Posterior cingulate gyrus (tissue), 11 donors: ENCODE measurements around the gene PLPP6.

Source experiments
- DNase-seq, 10 donors: peaks; one replicate each; pipeline versions ENCODE4 v3.0.0 to v3.0.0-alpha.2; 2020 to 2021; ENCODE audit warnings: mixed read lengths in 3 of 10
- intact Hi-C: fragments of 100-400 bp; cut with DNase I; formaldehyde crosslinking; loops from one replicate; pipeline ENCODE4 v1.15.1; 2023

PLPP6 gene

GRCh38 chr9:4661165-4661564, 929 bp upstream of the PLPP6 start:
- intact Hi-C loops, result loop anchor here (5.0 to 10.0 kb wide), 2 partner anchors 81 to 1136 kb away; partner anchors contain the start of genes AK3 and RFX3
- DNase-seq, result no peak

- intact Hi-C loops, result loop anchor here (2.0 to 10.0 kb wide), 3 partner anchors 17 to 1137 kb away; partner anchors contain the start of genes AK3, CDC37L1 and RFX3
- no peak for DNase-seq
Measured at GRCh38 chr9:4661611-4662010, 483 bp upstream of the PLPP6 start.

GRCh38 chr9:4662989-4663792, 1.1 kb downstream of the PLPP6 start:
- intact Hi-C loops, result loop anchor here (2.0 to 10.0 kb wide), 3 partner anchors 16 to 1138 kb away; partner anchors contain the start of genes AK3, CDC37L1 and RFX3
- DNase-seq, result no peak

- DNase-seq, result no peak
- intact Hi-C loops, result loop anchor here (2.0 to 10.0 kb wide), 3 partner anchors 15 to 1139 kb away; partner anchors contain the start of genes AK3, CDC37L1 and RFX3
Measured at GRCh38 chr9:4663956-4664355, 1.9 kb downstream of the PLPP6 start.

GRCh38 chr9:4665357-4665756, 3.3 kb downstream of the PLPP6 start:
- intact Hi-C loops, result loop anchor here (10.0 kb wide), 1 partner anchor 1141 kb away; the partner anchor contains the start of gene RFX3
- DNase-seq, result no peak

GRCh38 chr9:4666042-4666699, 4.1 kb downstream of the PLPP6 start, which contains the start of gene SPATA6L:
Gene SPATA6L (minus strand): TSS chr9:4666480. CDS start chr9:4666250, 230 bp downstream.
- intact Hi-C loops, result loop anchor here (10.0 kb wide), 1 partner anchor 1141 kb away; the partner anchor contains the start of gene RFX3
- DNase-seq, result peak; percentile 35 to 94 (median 68)

- no peak for DNase-seq
- intact Hi-C loops, result loop anchor here (10.0 kb wide), 1 partner anchor 1143 kb away; the partner anchor contains the start of gene RFX3
Measured at GRCh38 chr9:4667681-4668080, 5.6 kb downstream of the PLPP6 start.

- DNase-seq, result no peak
- intact Hi-C loops, result loop anchor here (10.0 kb wide), 1 partner anchor 1144 kb away; the partner anchor contains the start of gene RFX3
Measured at GRCh38 chr9:4668604-4669003, 6.5 kb downstream of the PLPP6 start.

- DNase-seq, result no peak
Measured at GRCh38 chr9:4669890-4670289, 7.8 kb downstream of the PLPP6 start.

GRCh38 chr9:4670591-4670990, 8.5 kb downstream of the PLPP6 start:
- no peak for DNase-seq
- intact Hi-C loops, result loop anchor here (10.0 kb wide), 2 partner anchors 314 to 954 kb away; partner anchors contain the start of genes JAK2 and RIC1

More at GRCh38 chr9:4669890-4670289, 7.8 kb downstream of the PLPP6 start:
- intact Hi-C loops, result loop anchor here (10.0 kb wide), 3 partner anchors 315 to 1145 kb away; partner anchors contain the start of genes JAK2, RFX3 and RIC1

- intact Hi-C loops, result loop anchor here (10.0 kb wide), 2 partner anchors 313 to 953 kb away; partner anchors contain the start of genes JAK2 and RIC1
- DNase-seq, result no peak
Measured at GRCh38 chr9:4671737-4672136, 9.6 kb downstream of the PLPP6 start.

- intact Hi-C loops, result loop anchor here (10.0 kb wide), 2 partner anchors 310 to 950 kb away; partner anchors contain the start of genes JAK2 and RIC1
- no peak for DNase-seq
Measured at GRCh38 chr9:4674783-4675182, 12.7 kb downstream of the PLPP6 start.

GRCh38 chr9:4677392-4677791, 15.3 kb downstream of the PLPP6 start:
- no peak for DNase-seq
- intact Hi-C loops, result loop anchor here (10.0 kb wide), 2 partner anchors 307 to 947 kb away; partner anchors contain the start of genes JAK2 and RIC1

GRCh38 chr9:4678679-4679267, 16.7 kb downstream of the PLPP6 start:
- intact Hi-C loops, result loop anchor here (2.0 to 10.0 kb wide), 4 partner anchors 16 to 946 kb away; partner anchors contain the start of genes AK3, JAK2, PLPP6 and RIC1
- DNase-seq, result peak in 1 of 10 donors; percentile 21

GRCh38 chr9:4679268-4680172, 17.4 kb downstream of the PLPP6 start, which contains the start of gene CDC37L1:
Gene CDC37L1 (plus strand): TSS chr9:4679569. CDS start chr9:4679768, 199 bp downstream.
- DNase-seq, result peak; percentile 96 to 100 (median 98)
- intact Hi-C loops, result loop anchor here (2.0 to 10.0 kb wide), 4 partner anchors 17 to 945 kb away; partner anchors contain the start of genes AK3, JAK2, PLPP6 and RIC1

GRCh38 chr9:4680173-4680525, 18.1 kb downstream of the PLPP6 start:
- DNase-seq, result no peak
- intact Hi-C loops, result no loop called here

- DNase-seq, result no peak
- intact Hi-C loops, result no loop called here
Measured at GRCh38 chr9:4680750-4681149, 18.7 kb downstream of the PLPP6 start.

- intact Hi-C loops, result no loop called here
- DNase-seq, result no peak
Measured at GRCh38 chr9:4684820-4685219, 22.7 kb downstream of the PLPP6 start.

- intact Hi-C loops, result no loop called here
- DNase-seq, result no peak
Measured at GRCh38 chr9:4686112-4686511, 24.0 kb downstream of the PLPP6 start.
